Mesothelial cell of epicardium (in vitro differentiated cells): ENCODE measurements around the gene NR6A1. TPM values are rescaled to one million over a fixed set of nuclear protein-coding genes. Genes with fewer than 3 reads are reported as not detected.

ENCODE experiments used
- DNase-seq, 2 experiments: peaks; one replicate each; pipeline ENCODE4 v3.0.0; 2021; ENCODE audit warnings: low spot score in 2 of 2; ENCODE audit not compliant: unreplicated experiment in 2 of 2
- H3K27ac Mint-ChIP-seq: 2 replicates; pipeline ENCODE4 v1.8.0; 2021; ENCODE audit warnings: mixed read lengths
- H3K27me3 Mint-ChIP-seq: 2 replicates; pipeline ENCODE4 v1.8.0; 2021; ENCODE audit warnings: low read depth, mixed read lengths
- H3K36me3 Mint-ChIP-seq: 2 replicates; pipeline ENCODE4 v1.8.0; 2021; ENCODE audit warnings: mixed read lengths
- H3K4me1 Mint-ChIP-seq: 2 replicates; pipeline ENCODE4 v1.8.0; 2021; ENCODE audit warnings: mixed read lengths
- H3K4me3 Mint-ChIP-seq: 2 replicates; pipeline ENCODE4 v1.8.0; 2021; ENCODE audit warnings: mild to moderate bottlenecking, moderate library complexity, mixed read lengths
- H3K9me3 Mint-ChIP-seq: 2 replicates; pipeline ENCODE4 v1.8.0; 2021; ENCODE audit warnings: mixed read lengths
- CTCF ChIP-seq: fragments of 200-600 bp; sonication (generic); IDR thresholded peaks from one replicate; pipeline ENCODE4 v1.5.0; 2021; ENCODE audit warnings: antibody characterized with exemption; ENCODE audit not compliant: unreplicated experiment
- total RNA-seq: library from RNA; stranded (reverse); gene quantifications from 3 replicates; pipeline ENCODE4 v1.2.1, GENCODE V29; 2021

The NR6A1 gene
- total RNA-seq, 1 donor from 2014 or later = 5.9 TPM

DNA sequence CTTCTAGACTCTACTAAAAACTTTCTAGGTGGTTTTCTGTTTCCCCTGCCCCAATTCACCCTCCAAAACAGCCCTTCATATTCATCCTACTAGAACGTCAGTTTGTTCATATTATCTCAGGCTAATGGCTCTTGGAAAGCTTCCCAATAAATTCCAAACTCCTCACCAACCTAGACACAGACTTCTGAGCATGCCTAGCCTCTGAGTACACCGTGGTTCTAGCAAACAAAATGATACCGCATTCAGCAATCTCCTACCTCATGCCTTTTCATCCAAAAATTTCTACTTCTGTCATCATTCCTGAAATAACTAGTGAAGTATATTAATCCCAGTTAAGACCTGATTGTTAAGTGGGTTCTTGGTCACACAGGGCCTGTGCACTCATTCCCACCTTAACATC lies 217.4 kb downstream of the NR6A1 start:
- DNase-seq = no peak
- H3K4me1 Mint-ChIP-seq = peaks cover 1% of the 10 kb centered on the region
- no peak overlapping the region for H3K4me3 Mint-ChIP-seq
- H3K27ac Mint-ChIP-seq = no peak overlapping the region
- no peaks in the 10 kb centered on the region for H3K9me3 Mint-ChIP-seq
- TF ChIP-seq CTCF = no peak
- H3K36me3 Mint-ChIP-seq = no peaks in the 10 kb centered on the region
- H3K27me3 Mint-ChIP-seq = no peaks in the 10 kb centered on the region

DNA sequence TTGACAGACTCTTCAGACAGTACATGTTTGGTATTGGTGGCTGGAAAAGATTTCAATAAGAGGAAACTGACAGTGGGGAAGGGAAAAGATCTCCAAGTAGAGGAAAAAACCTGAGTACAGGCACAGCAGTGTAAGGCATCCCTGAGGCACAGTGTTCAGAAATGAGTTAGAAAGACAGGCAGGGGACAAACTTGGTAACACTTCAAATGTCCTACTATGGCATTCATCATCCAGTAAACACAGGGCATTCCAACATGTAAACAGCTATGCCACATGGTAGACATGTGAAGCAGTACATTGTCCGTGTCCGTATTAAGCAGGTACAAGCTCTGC lies 218.9 kb downstream of the NR6A1 start:
- Mint-ChIP-seq H3K27ac (no peak overlapping the region), H3K4me1 (peaks cover 3% of the 10 kb centered on the region), H3K9me3 (no peaks in the 10 kb centered on the region), H3K27me3 (no peaks in the 10 kb centered on the region), H3K4me3 (no peak overlapping the region), H3K36me3 (no peaks in the 10 kb centered on the region)
- DNase-seq = no peak
- no peak for TF ChIP-seq CTCF

GRCh38 chr9:124551472-124552272 lies 219.4 kb downstream of the NR6A1 start:
- H3K4me1 Mint-ChIP-seq = peaks cover 4% of the 10 kb centered on the region
- H3K27me3 Mint-ChIP-seq = no peaks in the 10 kb centered on the region
- no peak overlapping the region for H3K4me3 Mint-ChIP-seq
- DNase-seq = peak in 1 of 2 experiments; percentile 68
- H3K27ac Mint-ChIP-seq = no peak overlapping the region
- H3K36me3 Mint-ChIP-seq = no peaks in the 10 kb centered on the region
- no peaks in the 10 kb centered on the region for H3K9me3 Mint-ChIP-seq
- TF ChIP-seq CTCF = peak; percentile 26

DNA sequence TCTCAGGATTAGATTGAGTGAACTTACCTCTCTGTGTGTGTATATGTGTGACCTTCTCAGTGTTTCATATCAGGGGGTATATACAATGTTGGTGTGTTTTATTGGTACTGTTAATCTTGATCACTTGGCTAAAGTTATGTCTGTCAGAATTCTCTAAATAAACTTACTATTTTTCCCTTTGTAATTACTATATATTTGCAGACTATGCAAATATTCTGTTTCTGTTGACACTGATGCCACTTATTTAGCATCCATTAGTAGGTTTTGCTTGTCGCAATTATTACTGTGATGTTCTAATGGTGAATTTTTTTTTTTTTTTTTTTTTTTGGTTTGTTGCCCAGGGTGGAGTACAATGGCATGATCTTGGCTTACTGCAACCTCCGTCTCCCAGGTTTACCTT lies 221.0 kb downstream of the NR6A1 start:
- H3K27ac Mint-ChIP-seq = no peak overlapping the region
- H3K9me3 Mint-ChIP-seq = no peaks in the 10 kb centered on the region
- TF ChIP-seq CTCF = no peak
- no peaks in the 10 kb centered on the region for H3K27me3 Mint-ChIP-seq
- no peak overlapping the region for H3K4me3 Mint-ChIP-seq
- H3K36me3 Mint-ChIP-seq = no peaks in the 10 kb centered on the region
- DNase-seq = no peak
- peaks cover 4% of the 10 kb centered on the region for H3K4me1 Mint-ChIP-seq

GRCh38 chr9:124549016-124549415 lies 222.1 kb downstream of the NR6A1 start:
- no peak overlapping the region for H3K4me3 Mint-ChIP-seq
- H3K36me3 Mint-ChIP-seq = no peaks in the 10 kb centered on the region
- no peak overlapping the region for H3K27ac Mint-ChIP-seq
- no peak for TF ChIP-seq CTCF
- H3K9me3 Mint-ChIP-seq = no peaks in the 10 kb centered on the region
- no peaks in the 10 kb centered on the region for H3K27me3 Mint-ChIP-seq
- peaks cover 2% of the 10 kb centered on the region for H3K4me1 Mint-ChIP-seq
- DNase-seq = no peak
